Keratinocyte (primary cell): ENCODE data around the gene MAP4K2. TPM values are rescaled to one million over a fixed set of nuclear protein-coding genes. Genes with fewer than 3 reads are reported as not detected.

Experiments
- DNase-seq: peaks from one replicate; pipeline ENCODE4 v3.0.0-alpha.2; 2011; ENCODE audit warnings: low read depth, missing footprints, low spot score
- FAIRE-seq: peaks from 2 replicates; lab custom pipeline; 2011; peaks lifted over from hg19 to GRCh38; lab: Jason Lieb, UNC
- H2AFZ ChIP-seq: 2 replicates; pipeline ENCODE4 v1.6.0; 2012; ENCODE audit warnings: low read length, control low read depth, inconsistent platforms; ENCODE audit not compliant: control insufficient read depth
- H3K27ac ChIP-seq: 2 replicates; pipeline ENCODE4 v1.5.1; 2011; ENCODE audit warnings: low read length; ENCODE audit not compliant: control insufficient read depth, insufficient read depth
- H3K27me3 ChIP-seq: 3 replicates; pipeline ENCODE4 v1.6.0; 2011; ENCODE audit warnings: low read length; ENCODE audit not compliant: control insufficient read depth, insufficient read depth; ENCODE audit errors: extremely low read depth
- H3K36me3 ChIP-seq, 2 experiments: 2 replicates in 1 of 2; 3 replicates in 1 of 2; pipeline ENCODE4 v1.5.1; 2011; ENCODE audit warnings: low read length in 2 of 2, mild to moderate bottlenecking in 1 of 2; ENCODE audit not compliant: control insufficient read depth in 2 of 2, insufficient read depth in 2 of 2; ENCODE audit errors: extremely low read depth in 1 of 2
- H3K4me1 ChIP-seq: 3 replicates; pipeline ENCODE4 v1.5.1; 2011; ENCODE audit warnings: low read length; ENCODE audit not compliant: control insufficient read depth, insufficient read depth; ENCODE audit errors: extremely low read depth
- H3K4me2 ChIP-seq: 3 replicates; pipeline ENCODE4 v1.6.0; 2011; ENCODE audit warnings: low read depth, low read length; ENCODE audit not compliant: control insufficient read depth, insufficient read depth; ENCODE audit errors: extremely low read depth
- H3K4me3 ChIP-seq, 3 experiments: fragments of 200-600 bp in 1 of 3; sonication (generic) in 1 of 3; 2 replicates in 2 of 3; 3 replicates in 1 of 3; pipeline ENCODE4 v1.5.1; 2011 to 2016; ENCODE audit warnings: low read length in 3 of 3, mild to moderate bottlenecking in 3 of 3, control low read depth in 2 of 3, inconsistent platforms in 1 of 3, low read depth in 1 of 3, mixed read lengths in 1 of 3, mixed run types in 1 of 3, moderate library complexity in 1 of 3; ENCODE audit not compliant: control insufficient read depth in 2 of 3, insufficient read depth in 2 of 3; ENCODE audit errors: extremely low read depth in 1 of 3
- H3K79me2 ChIP-seq: 2 replicates; pipeline ENCODE4 v1.6.0; 2012; ENCODE audit warnings: low read length; ENCODE audit not compliant: control insufficient read depth, insufficient read depth
- H3K9ac ChIP-seq: 3 replicates; pipeline ENCODE4 v1.6.0; 2011; ENCODE audit warnings: low read length; ENCODE audit not compliant: control insufficient read depth, insufficient read depth; ENCODE audit errors: extremely low read depth
- H3K9me1 ChIP-seq: 3 replicates; pipeline ENCODE4 v1.6.0; 2011; ENCODE audit warnings: low read length; ENCODE audit not compliant: control insufficient read depth, insufficient read depth; ENCODE audit errors: extremely low read depth
- H3K9me3 ChIP-seq: 2 replicates; pipeline ENCODE4 v1.5.1; 2012; ENCODE audit warnings: low read depth, low read length; ENCODE audit not compliant: control insufficient read depth
- H4K20me1 ChIP-seq: 3 replicates; pipeline ENCODE4 v1.6.0; 2011; ENCODE audit warnings: low read length; ENCODE audit not compliant: control insufficient read depth, insufficient read depth; ENCODE audit errors: extremely low read depth
- EZH2 ChIP-seq: IDR thresholded peaks from one replicate; pipeline ENCODE4 v1.6.1; 2012; ENCODE audit warnings: inconsistent platforms, mild to moderate bottlenecking, low read length, moderate library complexity
- dilution Hi-C: fragments of 300-500 bp; cut with MboI; formaldehyde crosslinking; loops from one replicate; pipeline ENCODE4 v1.7.0; 2020; ENCODE audit warnings: low sequenced_read_pairs; ENCODE audit not compliant: extremely low pct_ligation_motif_present
- polyA plus RNA-seq, 5 experiments: library from polyadenylated mRNA; depleted of rRNA in 3 of 5; stranded (reverse) in 3 of 5; stranded (forward) in 1 of 5; unstranded in 1 of 5; fragments of >200 nt; gene quantifications; 1 replicate in 1 of 5; 2 replicates in 3 of 5; 3 replicates in 1 of 5; pipeline versions ENCODE4 v1.2.1 to v1.2.3, GENCODE V29; 2011 to 2012; ENCODE audit warnings: missing spikeins in 2 of 5, low read depth in 1 of 5, low replicate concordance in 1 of 5
- TF ChIP-seq, protein P1 (sequence below), 3 experiments: IDR thresholded peaks in 1 of 3; conservative IDR thresholded peaks in 1 of 3; optimal IDR thresholded peaks in 1 of 3; 2 replicates in 2 of 3; 3 replicates in 1 of 3; pipeline versions ENCODE3 to v1.5.1; 2011; ENCODE audit warnings: low read length in 3 of 3, mild to moderate bottlenecking in 3 of 3, moderate library complexity in 2 of 3, control low read depth in 1 of 3, inconsistent platforms in 1 of 3; ENCODE audit not compliant: insufficient read depth in 2 of 3; ENCODE audit errors: extremely low read depth in 1 of 3

MAP4K2 gene
- polyA plus RNA-seq, 1 donor (not counting 4 experiments of a cell fraction or from before 2014, with no cell fraction given), result 6.7 TPM

- peaks cover 0 to 6% of the 10 kb centered on the region in 2 experiments for H3K36me3 ChIP-seq
- no peak for DNase-seq
- TF ChIP-seq, protein P1, sequence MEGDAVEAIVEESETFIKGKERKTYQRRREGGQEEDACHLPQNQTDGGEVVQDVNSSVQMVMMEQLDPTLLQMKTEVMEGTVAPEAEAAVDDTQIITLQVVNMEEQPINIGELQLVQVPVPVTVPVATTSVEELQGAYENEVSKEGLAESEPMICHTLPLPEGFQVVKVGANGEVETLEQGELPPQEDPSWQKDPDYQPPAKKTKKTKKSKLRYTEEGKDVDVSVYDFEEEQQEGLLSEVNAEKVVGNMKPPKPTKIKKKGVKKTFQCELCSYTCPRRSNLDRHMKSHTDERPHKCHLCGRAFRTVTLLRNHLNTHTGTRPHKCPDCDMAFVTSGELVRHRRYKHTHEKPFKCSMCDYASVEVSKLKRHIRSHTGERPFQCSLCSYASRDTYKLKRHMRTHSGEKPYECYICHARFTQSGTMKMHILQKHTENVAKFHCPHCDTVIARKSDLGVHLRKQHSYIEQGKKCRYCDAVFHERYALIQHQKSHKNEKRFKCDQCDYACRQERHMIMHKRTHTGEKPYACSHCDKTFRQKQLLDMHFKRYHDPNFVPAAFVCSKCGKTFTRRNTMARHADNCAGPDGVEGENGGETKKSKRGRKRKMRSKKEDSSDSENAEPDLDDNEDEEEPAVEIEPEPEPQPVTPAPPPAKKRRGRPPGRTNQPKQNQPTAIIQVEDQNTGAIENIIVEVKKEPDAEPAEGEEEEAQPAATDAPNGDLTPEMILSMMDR (optimal IDR thresholded peaks at IDR 0.05 in 1 of 3, IDR thresholded peaks at IDR 0.05 in 1 of 3, conservative IDR thresholded peaks at IDR 0.05 in 1 of 3; ENCODE audit: extremely low read depth in 1 of 3, insufficient read depth in 2 of 3, low read length in 3 of 3), result no peak
- TF ChIP-seq EZH2, result no peak
- no peaks in the 10 kb centered on the region for H3K4me1 ChIP-seq
- H3K4me2 ChIP-seq, result no peak overlapping the region
- H3K9ac ChIP-seq, result no peak overlapping the region
- H3K9me3 ChIP-seq, result no peaks in the 10 kb centered on the region
- H3K9me1 ChIP-seq, result peaks cover 2% of the 10 kb centered on the region
- no peaks in the 10 kb centered on the region for H3K27me3 ChIP-seq
- H3K4me3 ChIP-seq, result no peak overlapping the region
- H4K20me1 ChIP-seq, result no peaks in the 10 kb centered on the region
- no peak for FAIRE-seq
- H2AFZ ChIP-seq, result no peak overlapping the region
- H3K27ac ChIP-seq, result no peak overlapping the region
- dilution Hi-C loops, result no loop called here
- no peaks in the 10 kb centered on the region for H3K79me2 ChIP-seq
Measured at GRCh38 chr11:64790205-64791095, 12.6 kb downstream of the MAP4K2 start.

- TF ChIP-seq EZH2, result no peak
- TF ChIP-seq, protein P1 (optimal IDR thresholded peaks at IDR 0.05 in 1 of 3, IDR thresholded peaks at IDR 0.05 in 1 of 3, conservative IDR thresholded peaks at IDR 0.05 in 1 of 3; ENCODE audit: extremely low read depth in 1 of 3, insufficient read depth in 2 of 3, low read length in 3 of 3), result no peak
- Histone ChIP-seq H3K9ac (no peak overlapping the region), H3K27ac (no peak overlapping the region), H4K20me1 (no peaks in the 10 kb centered on the region), H3K9me3 (no peaks in the 10 kb centered on the region), H3K27me3 (no peaks in the 10 kb centered on the region), H2AFZ (no peak overlapping the region), H3K4me1 (no peaks in the 10 kb centered on the region), H3K9me1 (peaks cover 2% of the 10 kb centered on the region), H3K4me2 (no peak overlapping the region), H3K36me3 (peaks cover 0 to 6% of the 10 kb centered on the region in 2 experiments), H3K79me2 (no peaks in the 10 kb centered on the region), H3K4me3 (no peak overlapping the region)
- dilution Hi-C loops, result no loop called here
- no peak for FAIRE-seq
- no peak for DNase-seq
Measured at GRCh38 chr11:64789331-64790204, 13.4 kb downstream of the MAP4K2 start.
